Measurements from ENCODE around the gene KCNK1.

KCNK1 gene

GRCh38 chr1:233613252-233614172, at the start of gene KCNK1:
KCNK1 (plus strand) TSS chr1:233614106; CDS start chr1:233614172, 66 bp downstream.
- no peak for FAIRE-seq

DNA sequence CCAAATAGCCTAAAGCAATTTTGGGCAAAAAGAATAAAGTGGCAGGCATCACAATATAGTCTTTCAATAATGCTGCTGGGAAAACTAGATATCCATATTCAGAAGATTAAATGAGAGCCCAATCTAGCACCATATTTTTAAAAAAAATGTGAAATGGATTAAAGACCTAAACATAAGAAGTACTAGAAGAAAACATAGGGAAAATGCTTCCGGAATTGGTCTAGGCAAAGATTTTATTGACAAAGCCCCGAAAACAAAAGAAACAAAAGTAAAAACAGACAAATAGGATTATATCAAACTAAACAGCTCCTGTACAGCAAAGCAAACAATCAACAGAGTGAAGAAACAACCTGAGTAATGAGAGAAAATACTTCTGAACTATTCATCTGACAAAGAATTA, 48.6 kb upstream of the KCNK1 start:
- no peak for FAIRE-seq

GRCh38 chr1:233566886-233567285, 47.0 kb upstream of the KCNK1 start:
- FAIRE-seq, result no peak

GRCh38 chr1:233569636-233570035, 44.3 kb upstream of the KCNK1 start:
- FAIRE-seq, result no peak

GRCh38 chr1:233570216-233570615, 43.7 kb upstream of the KCNK1 start:
- no peak for FAIRE-seq

GRCh38 chr1:233570706-233571105, 43.2 kb upstream of the KCNK1 start:
- no peak for FAIRE-seq

GRCh38 chr1:233572896-233573295, 41.0 kb upstream of the KCNK1 start:
- FAIRE-seq, result no peak

DNA sequence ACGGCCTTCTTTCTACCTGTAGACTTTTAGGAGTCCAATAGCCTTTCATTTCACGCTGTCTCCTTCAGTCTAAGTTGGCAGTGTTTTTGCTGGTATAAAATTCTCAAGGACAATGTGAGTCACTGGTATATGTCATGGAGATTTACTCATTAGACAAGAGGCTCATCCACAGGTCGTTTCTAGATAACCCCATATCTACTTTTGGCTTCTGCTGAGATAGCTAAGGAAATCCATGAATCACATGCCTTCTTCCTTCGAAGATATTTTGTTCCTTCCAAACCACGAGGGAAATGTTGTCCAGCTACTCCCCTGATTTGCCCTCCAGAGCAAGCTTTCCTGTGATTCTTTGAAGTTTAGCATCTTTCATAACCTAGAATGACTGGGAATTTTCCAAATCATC, 38.5 kb upstream of the KCNK1 start:
- FAIRE-seq, result no peak

DNA sequence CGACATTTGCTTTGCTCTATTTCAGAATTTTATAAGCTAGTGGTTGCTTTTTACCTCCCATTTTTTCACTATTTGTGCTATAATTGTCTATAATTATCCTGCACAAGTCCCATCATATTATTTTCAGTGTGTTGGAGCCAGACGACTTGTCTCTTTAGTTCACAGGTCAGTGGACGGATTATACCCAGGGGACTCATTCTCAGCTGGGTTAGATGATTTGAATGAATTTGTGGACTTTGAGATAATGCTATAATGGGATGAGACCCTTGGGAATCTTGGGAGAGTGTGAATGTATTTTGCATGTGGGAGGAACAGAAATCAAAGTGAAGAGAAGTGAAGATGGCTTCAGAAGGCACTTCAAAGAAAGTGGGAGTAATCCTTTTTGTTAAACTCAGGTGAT, 31.5 kb upstream of the KCNK1 start:
- FAIRE-seq, result no peak

GRCh38 chr1:233584376-233584775, 29.5 kb upstream of the KCNK1 start:
- no peak for FAIRE-seq

DNA sequence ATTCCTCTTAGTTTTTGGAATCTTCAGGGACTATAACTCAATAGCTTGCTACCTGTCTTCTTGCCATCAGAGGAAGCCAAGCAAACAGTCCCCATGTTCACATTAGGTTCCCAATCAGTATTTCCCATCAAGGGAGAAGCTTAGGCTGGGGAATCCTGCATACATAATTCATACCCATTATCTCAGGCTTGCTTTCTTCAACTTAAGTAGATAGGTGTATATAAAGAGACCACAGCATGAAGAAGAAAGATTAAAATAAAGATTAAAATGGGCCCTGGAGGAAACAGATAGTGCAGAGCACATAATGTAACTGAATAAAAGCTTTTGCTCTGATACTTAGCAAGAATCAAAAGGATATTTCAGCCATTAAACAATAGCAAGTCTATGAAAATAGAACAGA, 29.0 kb upstream of the KCNK1 start:
- FAIRE-seq, result no peak

GRCh38 chr1:233586301-233586700, 27.6 kb upstream of the KCNK1 start:
- no peak for FAIRE-seq

DNA sequence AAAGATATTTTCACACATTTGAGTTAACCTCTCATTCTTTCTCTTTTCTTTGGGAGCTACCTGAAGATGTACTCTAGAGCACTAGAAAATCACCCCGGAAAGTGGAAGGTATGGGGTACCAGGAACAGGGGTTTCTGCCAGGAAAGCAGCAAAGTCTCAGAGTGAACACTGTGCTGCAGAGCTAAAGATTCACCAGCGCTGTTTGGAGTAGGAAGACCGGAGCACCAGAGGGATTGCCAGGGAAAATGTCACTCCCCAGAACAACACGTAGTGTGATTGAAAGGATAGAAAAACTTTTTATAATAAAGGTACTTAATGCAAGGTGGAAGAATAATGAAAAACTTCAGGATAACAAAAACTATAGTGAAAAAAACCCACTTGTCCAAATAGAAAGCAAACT, 26.7 kb upstream of the KCNK1 start:
- FAIRE-seq, result no peak

- FAIRE-seq, result no peak
Observed at GRCh38 chr1:233587958-233588799, 25.7 kb upstream of the KCNK1 start.

- FAIRE-seq, result no peak
Observed at GRCh38 chr1:233597489-233597901, 16.4 kb upstream of the KCNK1 start.

DNA sequence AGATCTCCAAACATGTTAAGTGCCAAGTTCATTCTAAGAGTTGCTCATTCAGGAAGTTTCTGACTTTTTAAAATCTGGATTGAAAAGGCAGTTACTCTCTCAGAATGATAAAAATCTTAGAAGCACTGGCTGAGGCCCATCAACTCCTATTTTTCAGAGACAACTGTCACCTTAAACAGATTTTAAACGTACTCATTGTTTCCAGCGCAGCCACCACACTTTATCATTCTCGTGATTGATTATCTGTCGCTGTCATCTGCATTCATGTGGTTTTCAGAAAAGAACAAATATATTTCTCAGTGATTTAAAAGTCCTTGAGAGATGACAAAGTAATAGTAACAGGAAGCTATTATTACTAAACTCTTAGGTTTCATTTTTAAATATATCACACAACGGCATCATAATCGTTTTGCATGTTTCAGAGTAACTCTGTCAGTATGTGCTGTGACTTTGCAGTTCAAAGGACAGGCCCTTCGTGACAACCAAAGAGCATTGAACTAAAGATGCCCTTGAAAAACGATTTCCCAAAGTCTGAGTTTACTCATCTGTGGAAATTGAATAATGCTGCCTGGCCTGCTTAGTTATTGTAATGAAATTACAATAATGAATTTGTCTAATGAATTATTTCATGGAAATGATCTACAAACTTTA, 14.9 kb upstream of the KCNK1 start:
- FAIRE-seq, result no peak

GRCh38 chr1:233599542-233600073, 14.3 kb upstream of the KCNK1 start:
- FAIRE-seq, result no peak

GRCh38 chr1:233600488-233600887, 13.4 kb upstream of the KCNK1 start:
- no peak for FAIRE-seq

- no peak for FAIRE-seq
Observed at GRCh38 chr1:233603478-233603877, 10.4 kb upstream of the KCNK1 start.

- no peak for FAIRE-seq
Observed at GRCh38 chr1:233605205-233605604, 8.7 kb upstream of the KCNK1 start.

DNA sequence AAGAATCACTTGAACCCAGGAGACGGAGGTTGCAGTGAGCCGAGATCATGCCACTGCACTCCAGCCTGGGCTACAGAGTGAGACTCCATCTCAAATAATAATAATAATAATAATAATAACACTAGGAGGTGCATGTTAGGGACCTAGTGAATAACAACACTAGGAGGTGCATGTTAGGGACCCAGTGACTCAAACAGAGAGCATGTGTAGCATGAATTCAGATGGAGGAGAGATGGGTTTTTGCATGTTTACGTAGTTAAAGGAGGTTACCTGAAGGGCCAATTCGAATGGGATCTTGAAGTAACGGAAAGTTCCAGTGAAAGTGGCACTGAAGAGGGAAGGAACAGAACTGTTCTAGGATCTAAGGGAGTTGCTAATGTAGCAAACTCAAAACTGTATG, 7.1 kb upstream of the KCNK1 start:
- FAIRE-seq, result no peak

- FAIRE-seq, result no peak
Observed at GRCh38 chr1:233607252-233608119, 6.4 kb upstream of the KCNK1 start.
